Liver (tissue), 9 donors: ENCODE measurements around the gene ECI2. TPM values are rescaled to one million over a fixed set of nuclear protein-coding genes. Genes with fewer than 3 reads are reported as not detected.

Experiments
- DNase-seq: peaks from one replicate; pipeline ENCODE4 v3.0.0-alpha.2; 2017; ENCODE audit warnings: low spot score
- H3K27ac ChIP-seq, 2 donors: one replicate each; pipeline ENCODE4 v1.7.0; 2013; ENCODE audit warnings: inconsistent platforms in 2 of 2, low read length in 2 of 2, control low read depth in 1 of 2, low read depth in 1 of 2, mild to moderate bottlenecking in 1 of 2
- H3K27me3 ChIP-seq, 4 donors: one replicate each; pipeline versions ENCODE4 v1.6.1 to v1.7.0; 2013; ENCODE audit warnings: low read length in 3 of 4, inconsistent platforms in 1 of 4, mild to moderate bottlenecking in 1 of 4, moderate library complexity in 1 of 4; ENCODE audit not compliant: control insufficient read depth in 4 of 4, insufficient read depth in 4 of 4
- H3K36me3 ChIP-seq, 4 donors: one replicate each; pipeline versions ENCODE4 v1.6.1 to v1.7.0; 2013; ENCODE audit warnings: low read length in 3 of 4, mild to moderate bottlenecking in 3 of 4, low read depth in 1 of 4, moderate library complexity in 1 of 4; ENCODE audit not compliant: control insufficient read depth in 4 of 4, insufficient read depth in 3 of 4
- H3K4me1 ChIP-seq, 4 donors: one replicate each; pipeline versions ENCODE4 v1.6.1 to v1.7.0; 2013; ENCODE audit warnings: low read length in 3 of 4, mild to moderate bottlenecking in 3 of 4, moderate library complexity in 1 of 4; ENCODE audit not compliant: control insufficient read depth in 4 of 4, insufficient read depth in 4 of 4
- H3K4me3 ChIP-seq, 3 donors: one replicate each; pipeline versions ENCODE4 v1.6.1 to v1.7.0; 2013; ENCODE audit warnings: low read length in 3 of 3, control low read depth in 1 of 3, low read depth in 1 of 3, mild to moderate bottlenecking in 1 of 3
- H3K9ac ChIP-seq, 2 donors: one replicate each; pipeline ENCODE4 v1.7.0; 2013; ENCODE audit warnings: low read length in 2 of 2, mild to moderate bottlenecking in 2 of 2, moderate library complexity in 2 of 2, control low read depth in 1 of 2, low read depth in 1 of 2
- H3K9me3 ChIP-seq, 4 donors: one replicate each; pipeline versions ENCODE4 v1.6.1 to v1.7.0; 2013; ENCODE audit warnings: low read length in 3 of 4; ENCODE audit not compliant: control insufficient read depth in 4 of 4
- ATF3 ChIP-seq: IDR thresholded peaks from 2 replicates; pipeline ENCODE4 v1.6.1; 2016; ENCODE audit warnings: antibody characterized with exemption
- CTCF ChIP-seq: fragments of 150-350 bp; IDR thresholded peaks from 2 replicates; pipeline ENCODE4 v1.5.1; 2017; ENCODE audit warnings: improper control_type of control experiment, low read depth, low read length; ENCODE audit not compliant: missing input control
- EGR1 ChIP-seq, 2 donors: IDR thresholded peaks; 2 replicates each; pipeline ENCODE4 v1.6.1; 2016 to 2018; ENCODE audit warnings: antibody characterized with exemption in 2 of 2, low read depth in 2 of 2
- FOXA2 ChIP-seq: IDR thresholded peaks from 2 replicates; pipeline ENCODE4 v1.6.1; 2016; ENCODE audit warnings: antibody characterized with exemption
- GABPA ChIP-seq, 2 donors: IDR thresholded peaks in 1 of 2; conservative IDR thresholded peaks in 1 of 2; 2 replicates each; pipeline ENCODE4 v1.6.1; 2016; ENCODE audit warnings: antibody characterized with exemption in 2 of 2, mild to moderate bottlenecking in 1 of 2, moderate library complexity in 1 of 2
- HNF4A ChIP-seq, 2 donors: conservative IDR thresholded peaks; 2 replicates each; pipeline ENCODE4 v1.6.1; 2016; ENCODE audit warnings: antibody characterized with exemption in 2 of 2, mild to moderate bottlenecking in 2 of 2
- HNF4G ChIP-seq: IDR thresholded peaks from 2 replicates; pipeline ENCODE4 v1.6.1; 2016; ENCODE audit warnings: antibody characterized with exemption
- MAX ChIP-seq: IDR thresholded peaks from 2 replicates; pipeline ENCODE4 v1.6.1; 2016; ENCODE audit warnings: antibody characterized with exemption
- NR2F2 ChIP-seq: IDR thresholded peaks from 2 replicates; pipeline ENCODE4 v1.6.1; 2016; ENCODE audit warnings: antibody characterized with exemption
- REST ChIP-seq: IDR thresholded peaks from 2 replicates; pipeline ENCODE4 v1.6.1; 2016; ENCODE audit warnings: antibody characterized with exemption, mild to moderate bottlenecking
- RXRA ChIP-seq, 2 donors: IDR thresholded peaks; 2 replicates each; pipeline ENCODE4 v1.6.1; 2017 to 2018; ENCODE audit warnings: antibody characterized with exemption in 2 of 2, mild to moderate bottlenecking in 1 of 2
- SP1 ChIP-seq: IDR thresholded peaks from 2 replicates; pipeline ENCODE4 v1.6.1; 2018; ENCODE audit warnings: antibody characterized with exemption, mild to moderate bottlenecking
- YY1 ChIP-seq: IDR thresholded peaks from 2 replicates; pipeline ENCODE4 v1.6.1; 2016; ENCODE audit warnings: antibody characterized with exemption, mild to moderate bottlenecking
- ZBTB33 ChIP-seq: IDR thresholded peaks from 2 replicates; pipeline ENCODE4 v1.6.1; 2016; ENCODE audit warnings: antibody characterized with exemption
- WGBS: extraction: QIAGEN DNeasy Blood & Tissue Kit; methylation state at CpG from one replicate; pipeline ENCODE4 v1.1.7; 2013; 5-methylcytosine and 5-hydroxymethylcytosine counted together
- polyA plus RNA-seq, 2 donors: library from polyadenylated mRNA; stranded (reverse) in 1 of 2; unstranded in 1 of 2; fragments of 200-250 nt in 1 of 2; fragments of >200 nt in 1 of 2; fragmentation: Nextera tagmentation in 1 of 2; extraction: Ambion mirVana in 1 of 2; gene quantifications; one replicate each; pipeline versions ENCODE4 v1.2.1 to v1.2.3, GENCODE V29; 2013 to 2015
- total RNA-seq, 2 donors: library from RNA; depleted of rRNA; stranded (reverse); fragments of >200 nt; gene quantifications; one replicate each; pipeline ENCODE4 v1.2.3, GENCODE V29; 2014
- donor health status: healthy.
- donor health status: healthy.
- donor health status: healthy.
- donor health status: healthy.
- donor health status: healthy.

Gene ECI2
- total and polyA plus RNA-seq, 4 donors: 79.5 to 158 (median 126) TPM

- TF ChIP-seq NR2F2 (no peak), RXRA (IDR thresholded peaks at IDR 0.05) (no peak), MAX (no peak), ZBTB33 (no peak), CTCF (no peak), HNF4G (no peak), HNF4A (conservative IDR thresholded peaks at IDR 0.05) (no peak), EGR1 (IDR thresholded peaks at IDR 0.05; ENCODE audit: low read depth in 2 of 2) (no peak), SP1 (no peak), GABPA (IDR thresholded peaks at IDR 0.05 in 1 of 2, conservative IDR thresholded peaks at IDR 0.05 in 1 of 2) (no peak), ATF3 (no peak), YY1 (no peak), REST (no peak)
Measured at GRCh38 chr6:4139272-4139671, 3.9 kb upstream of the ECI2 start.

GRCh38 chr6:4138186-4138585, 2.8 kb upstream of the ECI2 start:
- 86% methylated on average over 3 of the region's 3 CpGs for WGBS
- Histone ChIP-seq H3K27ac (no peak overlapping the region), H3K27me3 (no peaks in the 10 kb centered on the region)
- TF ChIP-seq MAX (no peak), REST (no peak), RXRA (IDR thresholded peaks at IDR 0.05) (no peak), NR2F2 (no peak), ZBTB33 (no peak), SP1 (no peak), CTCF (no peak), EGR1 (IDR thresholded peaks at IDR 0.05; ENCODE audit: low read depth in 2 of 2) (no peak), FOXA2 (no peak)

More at GRCh38 chr6:4139272-4139671, 3.9 kb upstream of the ECI2 start:
- no peak overlapping the region for H3K9ac ChIP-seq
- H3K27ac ChIP-seq: no peak overlapping the region
- DNase-seq: no peak
- H3K36me3 ChIP-seq: no peaks in the 10 kb centered on the region
- no peaks in the 10 kb centered on the region for H3K27me3 ChIP-seq
- 84% methylated on average over 3 of the region's 3 CpGs for WGBS
- H3K4me3 ChIP-seq: no peak overlapping the region
- peaks cover 0 to 9% (median 4%) of the 10 kb centered on the region in 4 donors for H3K4me1 ChIP-seq
- H3K9me3 ChIP-seq: no peaks in the 10 kb centered on the region

More at GRCh38 chr6:4138186-4138585, 2.8 kb upstream of the ECI2 start:
- Histone ChIP-seq H3K9me3 (no peaks in the 10 kb centered on the region), H3K9ac (no peak overlapping the region), H3K36me3 (no peaks in the 10 kb centered on the region), H3K4me3 (no peak overlapping the region), H3K4me1 (peaks cover 5 to 17% (median 12%) of the 10 kb centered on the region in 4 donors)
- no peak for DNase-seq
